Activated T-cell treated with anti-CD3 and anti-CD28 coated beads for 4 hours (primary cell): Measurements from ENCODE around the gene POMT1.
A peak's percentile ranks its signal among the peaks of the same experiment; 100 is the strongest.

Experiments used
- DNase-seq: peaks from one replicate; pipeline ENCODE4 v3.0.0-alpha.2; 2020

The POMT1 gene

DNA sequence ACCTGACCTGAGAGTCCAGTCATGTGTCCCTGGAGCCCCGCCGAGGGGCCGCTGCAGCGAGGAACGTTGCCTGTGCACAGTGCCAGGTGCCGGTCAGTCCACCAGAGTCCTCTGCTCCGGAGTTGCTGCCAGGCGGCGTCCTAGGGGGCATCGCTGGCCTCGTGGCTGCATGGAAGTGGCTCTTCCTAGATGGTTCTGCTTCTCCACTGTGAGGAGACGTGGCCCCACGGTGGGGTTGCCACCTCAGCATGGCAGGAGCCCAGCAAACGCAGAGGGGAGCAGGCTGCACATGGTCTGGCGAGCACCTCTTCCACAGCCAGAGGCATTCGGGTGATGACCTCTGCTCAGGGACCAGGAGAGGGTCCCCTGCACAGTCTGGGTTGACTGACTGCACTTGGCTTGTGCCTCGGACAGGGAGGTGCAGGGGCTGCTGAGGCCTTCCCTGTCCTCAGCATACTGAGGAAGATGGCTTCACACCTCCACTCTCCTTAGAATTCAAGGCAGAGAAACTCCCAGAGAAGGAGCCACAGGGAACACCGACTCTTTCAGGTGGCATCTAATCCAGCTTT is 25.9 kb upstream of the POMT1 start:
- no peak for DNase-seq

DNA sequence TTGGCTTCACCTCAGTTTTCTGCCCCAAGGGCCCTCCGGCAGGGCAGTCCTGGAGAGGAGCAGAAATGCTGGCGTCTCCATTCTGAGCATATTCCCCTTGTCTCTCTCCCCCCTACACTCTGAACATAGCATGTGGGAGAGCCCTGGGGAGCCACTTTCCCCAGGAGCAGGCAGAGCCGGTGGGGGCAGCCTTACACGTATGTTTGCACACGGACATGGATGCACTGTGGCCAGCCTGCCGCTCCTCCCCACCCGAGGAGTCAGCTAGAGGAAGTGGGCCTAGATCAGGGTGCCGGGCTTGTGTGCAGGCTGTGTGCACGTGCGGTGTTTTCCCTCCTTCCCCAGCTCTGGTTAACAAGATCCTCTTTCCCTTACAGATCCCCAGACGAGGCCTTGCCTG is 25.4 kb upstream of the POMT1 start:
- DNase-seq: no peak

DNA sequence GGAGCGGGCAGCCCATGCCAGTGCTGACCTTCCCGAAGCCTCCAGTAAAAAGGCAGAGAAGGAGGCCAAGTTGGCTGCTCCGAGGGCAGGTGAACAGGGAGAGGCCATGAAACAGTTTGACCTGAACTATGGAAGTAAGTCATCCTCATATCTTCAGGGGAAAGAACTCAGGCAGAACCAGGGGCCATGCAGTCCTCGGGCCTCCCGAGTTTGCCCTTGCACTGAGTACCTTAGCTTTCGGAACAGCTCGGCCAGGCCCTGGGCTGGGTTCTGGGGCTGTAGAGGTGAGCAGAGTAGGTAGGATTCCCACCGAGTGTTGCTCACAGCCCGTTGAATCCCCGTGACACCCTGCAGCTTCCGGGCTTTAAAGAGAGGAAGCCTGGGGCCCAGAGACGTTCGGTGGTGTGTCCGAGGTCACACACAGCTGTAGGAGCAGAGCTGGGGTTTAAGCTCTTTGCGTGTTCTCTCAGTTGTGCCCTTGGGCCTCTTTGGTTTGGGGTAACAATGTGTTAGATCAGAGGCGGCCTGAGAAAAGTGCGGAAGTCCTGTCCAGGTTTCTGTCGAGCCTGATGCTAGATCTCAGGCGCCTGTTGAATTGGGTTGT is 24.8 kb upstream of the POMT1 start:
- no peak for DNase-seq

DNA sequence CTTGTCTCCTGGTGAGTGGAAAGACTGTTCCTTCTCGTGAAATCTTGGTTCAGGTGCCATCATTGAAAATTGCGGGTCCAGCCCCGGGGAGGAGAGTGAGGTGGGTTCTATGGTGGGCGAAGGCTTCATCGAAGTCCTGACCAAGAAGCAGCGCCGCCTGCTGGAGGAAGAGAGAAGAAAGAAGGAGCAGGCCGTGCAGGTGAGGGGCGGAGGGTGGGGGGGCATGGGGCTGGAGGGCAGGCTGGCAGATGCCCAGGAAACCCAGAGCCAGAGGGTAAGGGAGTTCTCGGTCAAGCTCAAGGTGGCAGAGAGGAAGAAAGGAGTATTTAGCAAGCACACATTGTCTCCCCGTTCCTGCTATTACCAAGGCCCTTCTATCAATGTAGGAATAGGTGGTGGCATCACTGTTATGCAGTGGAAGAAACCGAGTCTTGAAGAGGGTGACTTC is 24.3 kb upstream of the POMT1 start:
- DNase-seq: peak; percentile 42

DNA sequence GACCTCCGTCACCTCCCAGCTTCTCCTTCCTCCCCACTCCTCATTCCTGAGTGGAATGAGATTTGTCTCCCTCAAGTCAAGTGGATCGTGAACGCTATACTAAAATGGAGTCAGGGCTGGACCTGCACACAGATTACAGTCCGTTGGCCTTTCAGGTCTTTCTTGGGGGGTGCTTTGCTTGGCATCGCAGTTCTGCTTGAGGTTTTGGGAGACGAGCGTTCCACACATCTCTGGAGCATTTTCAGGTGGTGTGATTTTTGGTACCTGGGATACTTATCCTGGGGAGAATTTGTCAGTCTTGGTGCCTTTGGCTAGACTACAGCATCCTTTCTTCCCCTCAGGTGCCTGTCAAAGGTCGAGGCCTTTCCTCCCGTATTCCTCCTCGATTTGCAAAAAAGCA is 23.8 kb upstream of the POMT1 start:
- DNase-seq: no peak

DNA sequence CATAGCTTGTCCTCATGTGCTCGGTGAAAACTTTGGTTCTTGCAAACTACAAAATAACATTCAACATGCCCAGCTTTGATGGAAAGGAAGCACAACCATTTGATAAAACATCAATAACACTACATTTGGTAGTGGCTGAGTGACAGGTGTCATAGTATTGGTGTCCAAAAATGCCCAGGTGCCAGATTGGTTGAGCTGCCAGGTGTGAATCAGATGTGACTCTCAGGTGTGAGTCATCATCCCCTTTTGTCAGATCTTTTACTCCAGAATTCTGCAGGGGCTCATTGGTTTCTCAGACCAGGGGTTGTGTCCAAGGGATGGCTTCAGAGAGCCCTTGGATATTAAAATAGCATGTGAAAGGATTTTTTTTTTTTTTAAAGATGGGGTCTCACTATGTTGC is 22.5 kb upstream of the POMT1 start:
- no peak for DNase-seq

DNA sequence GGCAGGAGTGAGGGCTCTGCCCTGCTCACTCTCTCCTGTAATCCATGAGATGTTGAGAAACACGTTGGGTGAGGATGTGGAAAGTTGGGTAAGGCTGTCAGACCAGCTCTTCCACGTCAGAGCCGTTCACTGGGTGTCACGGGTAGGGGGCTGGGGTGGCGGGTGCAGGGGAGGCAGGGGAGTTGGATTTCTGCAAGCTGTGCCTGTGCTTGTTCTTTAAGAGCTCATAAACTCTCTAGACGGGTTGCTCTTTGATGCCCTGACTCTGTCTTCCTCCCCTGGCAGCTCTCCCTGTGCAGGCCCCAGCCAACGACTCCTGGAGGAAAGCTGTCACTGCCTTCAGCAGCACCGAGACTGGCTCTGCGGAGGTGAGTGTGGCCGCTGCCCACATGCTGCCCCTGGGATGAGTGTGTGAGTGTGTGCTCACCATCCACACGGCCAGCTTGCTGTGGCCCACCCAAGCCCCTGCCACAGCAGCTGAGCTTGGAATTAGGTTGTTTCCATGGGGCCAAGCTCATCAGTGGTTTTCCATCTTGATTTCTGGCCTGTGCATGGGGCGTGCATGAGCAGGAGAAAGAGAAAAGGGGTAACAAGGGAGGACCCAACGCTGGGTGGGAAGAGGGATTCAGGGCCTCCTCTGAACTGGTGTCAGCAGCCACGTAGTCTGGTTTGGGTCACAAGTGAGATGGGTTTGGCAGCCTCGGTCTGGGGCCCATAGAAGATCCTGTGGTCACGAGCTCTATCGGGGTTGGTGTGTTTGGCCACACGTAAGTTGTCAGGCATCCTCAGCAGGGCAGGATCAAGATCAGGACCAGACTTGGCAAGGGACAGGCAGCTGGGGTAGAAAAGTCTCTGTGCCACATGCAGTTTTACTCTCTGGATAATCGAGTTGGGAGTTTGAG is 21.0 kb upstream of the POMT1 start:
- no peak for DNase-seq

DNA sequence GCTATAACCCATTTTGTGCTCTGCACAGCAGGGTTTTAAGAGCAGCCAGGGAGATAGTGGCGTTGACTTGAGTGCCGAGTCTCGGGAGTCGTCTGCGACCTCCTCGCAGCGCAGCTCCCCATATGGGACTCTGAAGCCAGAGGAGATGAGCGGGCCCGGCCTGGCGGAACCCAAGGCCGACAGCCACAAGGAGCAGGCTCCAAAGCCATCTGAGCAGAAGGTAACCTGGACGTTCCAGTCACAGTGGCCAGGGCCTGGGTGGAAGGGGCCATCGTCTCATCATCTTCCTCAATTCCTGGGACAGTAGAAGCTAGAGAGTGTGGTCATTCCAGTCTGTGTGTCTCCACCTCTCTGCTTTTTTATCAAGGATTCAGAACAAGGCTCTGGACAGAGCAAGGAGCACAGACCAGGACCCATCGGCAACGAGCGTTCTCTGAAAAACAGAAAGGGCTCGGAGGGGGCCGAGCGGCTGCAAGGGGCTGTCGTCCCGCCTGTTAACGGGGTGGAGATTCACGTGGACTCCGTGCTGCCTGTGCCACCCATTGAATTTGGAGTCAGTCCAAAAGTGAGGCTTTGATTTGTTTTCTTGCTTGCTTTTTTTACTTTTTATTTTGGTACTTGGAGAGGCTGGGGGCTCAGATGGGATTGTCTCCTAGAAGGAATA is 20.2 kb upstream of the POMT1 start:
- DNase-seq: no peak

DNA sequence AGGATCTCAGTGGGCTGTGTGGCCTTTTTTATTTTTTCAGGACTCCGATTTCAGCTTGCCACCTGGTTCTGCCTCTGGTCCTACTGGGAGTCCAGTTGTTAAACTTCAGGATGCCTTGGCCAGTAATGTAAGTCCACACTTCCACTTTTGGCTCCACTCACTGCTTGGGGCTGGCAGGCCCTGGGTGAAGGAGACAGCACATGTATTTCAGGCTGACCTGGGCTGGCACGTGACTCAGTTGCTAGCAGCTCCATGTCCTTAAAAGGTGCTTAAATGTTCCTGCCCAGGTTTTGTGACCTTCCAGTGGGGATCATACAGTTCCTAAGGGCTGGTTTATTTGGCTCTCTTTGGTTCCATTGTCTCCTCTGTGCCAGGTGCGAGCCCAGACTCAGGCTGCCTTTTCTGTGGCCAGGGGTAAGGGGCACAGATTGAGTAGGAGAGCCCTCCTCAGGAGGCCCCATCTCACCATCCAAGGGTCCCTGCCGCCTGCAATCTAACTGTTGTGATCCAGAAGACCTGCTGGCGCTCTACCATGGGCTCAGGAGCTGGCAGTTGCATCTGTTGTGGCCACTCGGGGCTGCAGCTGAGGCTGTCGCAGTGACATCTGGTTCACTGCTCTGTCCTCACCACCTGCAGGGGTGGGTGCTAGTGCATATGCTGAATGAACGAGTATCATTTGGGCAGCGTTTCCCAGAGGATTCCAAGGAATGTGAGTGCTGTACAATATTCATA is 19.2 kb upstream of the POMT1 start:
- no peak for DNase-seq

DNA sequence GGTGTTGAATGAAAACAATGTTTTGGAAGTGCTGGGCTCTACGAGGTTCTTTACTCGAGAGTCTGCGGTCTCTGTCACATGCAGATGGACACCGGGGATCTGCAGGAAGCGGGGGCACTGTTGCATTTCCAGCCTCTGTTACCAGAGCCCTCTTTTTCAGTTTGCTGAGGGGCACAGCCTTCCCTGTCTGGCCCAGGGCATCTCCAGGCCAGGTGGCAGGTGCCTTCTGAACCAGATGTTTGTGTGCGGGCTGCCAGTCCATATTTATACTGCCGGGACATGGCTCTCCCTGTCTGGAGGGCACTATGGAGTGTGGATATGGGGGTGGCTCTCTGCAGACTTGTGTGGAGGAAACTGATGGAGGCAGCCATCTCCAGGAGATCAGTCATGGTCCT is 18.7 kb upstream of the POMT1 start:
- DNase-seq: no peak

DNA sequence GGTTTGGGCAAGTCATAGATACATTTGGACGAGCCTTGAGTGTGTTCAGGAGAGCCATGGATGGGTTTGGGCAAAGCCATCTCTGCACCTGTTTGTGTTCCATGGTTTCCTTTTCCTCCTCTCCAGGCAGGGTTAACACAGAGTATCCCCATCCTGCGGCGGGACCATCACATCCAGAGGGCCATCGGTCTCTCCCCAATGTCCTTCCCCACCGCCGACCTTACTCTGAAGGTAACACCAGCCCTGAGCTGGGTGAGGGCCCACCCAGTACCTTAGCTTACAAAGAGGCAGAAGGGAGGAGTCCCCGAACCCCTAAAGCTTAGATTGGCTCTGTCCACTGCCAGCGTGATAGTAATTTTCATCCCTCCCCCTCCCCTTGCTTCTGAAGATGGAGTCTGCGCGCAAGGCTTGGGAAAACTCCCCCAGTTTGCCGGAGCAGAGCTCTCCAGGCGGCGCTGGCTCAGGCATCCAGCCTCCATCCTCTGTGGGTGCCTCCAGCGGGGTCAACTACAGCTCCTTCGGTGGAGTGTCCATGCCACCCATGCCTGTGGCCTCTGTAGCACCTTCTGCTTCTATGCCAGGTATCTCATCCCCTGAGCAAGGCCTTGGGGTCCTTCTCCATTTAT is 18.0 kb upstream of the POMT1 start:
- no peak for DNase-seq

DNA sequence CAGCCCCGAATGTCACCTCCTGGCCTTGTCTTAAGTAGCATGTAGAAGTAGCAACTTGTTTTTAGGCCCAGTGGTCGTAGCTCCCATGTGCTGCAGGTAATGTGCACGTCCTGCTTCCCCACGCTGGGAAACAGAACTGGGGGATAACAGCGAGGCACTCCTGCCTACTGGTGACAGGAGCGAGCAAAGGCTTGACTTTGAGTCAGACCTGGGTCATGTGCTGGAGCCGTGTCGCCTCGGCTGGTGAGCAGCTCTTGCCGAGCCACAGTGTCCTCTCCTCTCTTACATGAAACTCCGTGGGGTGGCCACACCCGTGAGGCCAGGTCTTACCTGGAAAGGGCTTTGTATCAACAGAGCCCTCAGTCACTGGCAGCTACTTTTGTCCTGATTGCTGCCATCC is 17.5 kb upstream of the POMT1 start:
- no peak for DNase-seq

DNA sequence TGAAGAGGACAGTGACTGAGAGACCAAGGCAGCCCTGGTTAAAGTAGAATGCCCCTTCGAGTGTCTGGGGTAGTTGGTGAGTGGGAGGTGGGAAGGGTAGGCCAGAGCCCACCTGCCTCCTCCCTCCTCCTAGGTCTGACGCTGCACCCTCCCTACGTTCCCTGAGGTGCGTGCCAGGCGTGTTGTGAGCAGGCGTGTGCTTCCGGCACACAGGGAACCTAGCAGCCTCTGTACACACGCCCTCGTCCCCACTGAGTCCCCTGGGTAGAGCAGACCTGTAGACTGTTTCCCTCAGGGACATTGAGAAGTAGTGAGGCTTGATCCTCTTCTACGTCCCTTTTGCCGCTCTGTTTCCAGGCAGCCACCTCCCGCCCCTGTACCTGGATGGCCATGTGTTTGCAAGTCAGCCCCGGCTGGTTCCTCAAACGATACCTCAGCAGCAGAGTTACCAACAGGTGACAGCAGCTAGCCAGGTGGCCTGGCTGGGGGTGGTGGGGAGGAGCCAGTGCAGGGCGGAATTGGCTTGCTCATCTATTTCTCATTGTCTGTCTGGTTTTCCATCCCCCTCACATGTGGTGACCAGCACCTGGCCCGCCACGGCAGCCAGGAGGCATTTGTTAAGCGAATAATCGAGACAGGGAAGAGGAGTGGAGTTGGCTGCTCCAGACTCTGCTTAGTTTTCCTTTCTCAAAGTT is 16.8 kb upstream of the POMT1 start:
- DNase-seq: no peak

DNA sequence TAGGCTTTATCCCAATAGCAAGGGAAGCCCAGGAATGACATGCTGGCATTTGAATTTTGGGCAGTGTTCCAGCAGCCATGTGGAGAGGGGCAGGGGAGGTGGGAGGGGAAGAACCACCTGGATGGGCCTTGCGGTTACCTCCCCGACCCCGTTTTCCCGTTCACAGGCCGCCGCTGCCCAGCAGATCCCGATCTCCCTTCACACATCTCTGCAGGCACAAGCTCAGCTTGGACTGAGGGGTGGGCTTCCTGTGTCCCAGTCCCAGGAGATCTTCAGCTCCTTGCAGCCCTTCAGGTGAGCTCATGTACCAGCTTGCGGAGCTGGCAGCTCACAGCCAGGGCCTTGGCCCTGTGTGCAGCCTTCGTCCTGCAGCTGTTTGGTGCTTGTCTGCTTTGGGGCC is 15.7 kb upstream of the POMT1 start:
- DNase-seq: no peak

DNA sequence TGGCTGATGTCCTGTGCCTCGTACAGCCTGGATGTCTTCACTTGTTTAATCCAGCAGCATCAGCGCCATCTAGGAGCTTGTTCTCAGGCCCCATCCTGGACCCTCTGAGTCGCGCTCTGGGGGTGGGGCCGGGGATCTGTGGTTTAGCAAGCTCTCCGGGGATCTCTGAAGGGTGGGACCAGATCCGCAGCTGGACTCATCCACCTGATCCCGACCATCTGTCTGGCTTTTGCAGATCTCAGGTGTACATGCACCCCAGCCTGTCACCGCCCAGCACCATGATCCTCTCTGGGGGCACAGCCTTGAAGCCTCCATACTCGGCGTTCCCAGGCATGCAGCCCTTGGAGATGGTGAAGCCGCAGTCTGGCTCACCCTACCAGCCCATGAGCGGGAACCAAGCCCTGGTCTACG is 15.1 kb upstream of the POMT1 start:
- no peak for DNase-seq

DNA sequence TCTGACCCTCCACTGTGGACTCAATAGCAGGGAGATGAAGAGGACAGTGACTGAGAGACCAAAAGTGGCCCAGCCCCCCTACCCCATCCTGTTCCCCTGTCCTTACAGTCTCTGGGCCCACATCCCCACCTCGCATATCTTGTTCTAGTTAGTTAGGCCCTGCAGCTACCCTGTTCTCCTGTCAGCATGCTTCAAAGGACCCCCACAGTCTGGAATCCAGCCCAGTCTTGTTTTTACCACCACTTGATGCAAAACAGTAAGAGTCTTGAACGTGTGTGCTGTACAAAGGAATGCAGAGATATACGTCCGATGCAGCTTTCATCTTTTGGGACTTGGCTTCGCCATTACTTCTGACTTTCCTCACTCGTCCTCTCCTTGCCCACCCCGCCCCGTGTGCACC is 12.2 kb upstream of the POMT1 start:
- no peak for DNase-seq

DNA sequence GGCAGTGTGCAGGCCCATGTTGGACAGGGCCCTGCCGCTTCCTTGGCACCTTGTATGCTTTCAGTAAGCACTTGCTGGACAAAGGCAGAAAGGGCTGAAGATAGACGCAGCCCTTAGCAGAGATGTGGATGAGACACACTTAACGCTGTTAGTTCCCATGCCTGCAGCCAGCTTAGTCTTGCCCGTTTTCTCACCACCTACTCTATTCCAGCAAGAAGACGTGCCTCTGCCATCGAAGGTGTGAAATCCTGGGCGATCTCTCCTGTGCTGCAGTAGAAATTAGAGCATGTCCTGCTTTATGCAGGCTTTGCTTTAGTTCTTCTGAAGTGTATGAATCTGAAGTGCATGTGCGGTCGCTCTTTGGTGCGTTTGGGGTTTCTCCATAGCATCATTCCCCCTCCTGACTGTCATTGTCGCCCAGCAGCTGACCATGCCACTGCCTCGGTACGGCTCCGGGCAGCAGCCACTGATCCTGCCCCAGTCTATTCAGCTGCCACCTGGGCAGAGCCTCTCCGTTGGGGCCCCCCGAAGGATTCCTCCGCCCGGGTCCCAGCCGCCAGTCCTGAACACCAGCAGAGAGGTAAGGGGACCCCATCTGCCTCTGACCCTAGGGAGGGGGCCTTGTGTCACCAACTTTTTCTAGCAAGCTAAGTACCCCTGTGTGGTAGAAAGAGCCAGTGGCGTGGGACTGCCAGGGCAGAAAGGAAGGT is 11.6 kb upstream of the POMT1 start:
- DNase-seq: no peak

DNA sequence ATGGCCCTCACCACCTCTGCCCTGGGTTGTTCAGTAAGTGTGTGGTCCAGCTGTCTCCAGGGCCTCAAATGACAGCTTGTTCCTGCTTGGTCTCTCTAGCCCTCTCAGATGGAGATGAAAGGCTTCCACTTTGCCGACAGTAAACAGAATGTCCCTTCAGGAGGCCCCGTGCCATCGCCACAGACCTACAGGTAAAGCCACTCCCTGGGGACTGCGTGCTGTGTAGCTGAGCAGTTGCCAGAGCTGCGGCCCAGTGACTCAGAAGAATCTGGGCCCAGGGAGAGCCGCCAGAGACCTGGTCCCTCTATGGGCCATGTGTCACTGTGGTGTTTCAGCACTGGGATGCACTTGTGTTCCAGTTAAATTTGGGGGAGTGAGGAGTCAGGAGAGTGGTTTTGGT is 10.6 kb upstream of the POMT1 start:
- DNase-seq: no peak

DNA sequence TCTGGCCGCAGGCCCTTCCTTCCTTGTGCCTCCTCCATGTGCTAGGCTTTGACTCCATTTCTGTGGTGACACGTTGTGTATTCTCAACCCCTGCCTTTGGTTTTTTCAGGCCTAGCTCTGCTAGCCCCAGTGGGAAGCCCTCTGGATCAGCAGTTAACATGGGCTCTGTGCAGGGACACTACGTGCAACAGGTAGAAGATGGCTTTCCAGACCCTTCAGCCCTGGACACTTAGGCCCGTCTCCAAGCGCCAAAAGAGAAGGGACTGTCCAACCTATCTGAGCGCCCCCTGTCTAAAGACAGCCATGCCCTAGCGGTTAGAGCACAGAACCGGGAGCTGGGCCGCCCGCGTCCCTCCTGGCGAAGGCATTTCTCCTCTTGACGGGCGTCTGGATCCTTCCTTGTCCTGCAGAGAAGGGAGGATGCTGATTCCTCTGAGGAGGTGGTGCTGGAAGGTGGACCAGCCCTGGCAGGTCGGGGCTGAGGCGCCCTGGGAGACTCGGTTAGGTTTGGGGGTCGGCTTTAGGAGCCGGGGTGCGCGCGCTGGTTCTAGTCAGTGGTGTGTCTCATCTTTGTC is 8.3 kb upstream of the POMT1 start:
- DNase-seq: no peak

DNA sequence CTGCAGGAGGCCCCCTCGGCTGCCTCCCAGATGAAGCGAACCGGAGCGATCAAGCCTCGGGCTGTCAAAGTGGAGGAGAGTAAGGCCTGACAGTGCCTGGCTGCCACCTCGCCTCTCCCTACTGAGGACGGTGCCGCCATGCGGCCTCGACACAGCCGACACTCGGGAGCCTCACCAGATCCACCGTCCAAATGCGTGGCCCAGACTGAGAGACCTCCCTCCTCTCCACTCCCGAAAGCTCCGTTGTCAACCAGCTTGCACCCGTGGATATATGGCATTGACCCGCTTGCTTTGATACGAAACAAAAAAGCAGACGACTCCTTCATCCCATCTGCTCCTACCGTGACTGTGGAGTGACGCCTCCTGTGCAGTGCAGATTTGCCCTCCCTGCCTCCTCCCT is 6.9 kb upstream of the POMT1 start:
- DNase-seq: no peak

DNA sequence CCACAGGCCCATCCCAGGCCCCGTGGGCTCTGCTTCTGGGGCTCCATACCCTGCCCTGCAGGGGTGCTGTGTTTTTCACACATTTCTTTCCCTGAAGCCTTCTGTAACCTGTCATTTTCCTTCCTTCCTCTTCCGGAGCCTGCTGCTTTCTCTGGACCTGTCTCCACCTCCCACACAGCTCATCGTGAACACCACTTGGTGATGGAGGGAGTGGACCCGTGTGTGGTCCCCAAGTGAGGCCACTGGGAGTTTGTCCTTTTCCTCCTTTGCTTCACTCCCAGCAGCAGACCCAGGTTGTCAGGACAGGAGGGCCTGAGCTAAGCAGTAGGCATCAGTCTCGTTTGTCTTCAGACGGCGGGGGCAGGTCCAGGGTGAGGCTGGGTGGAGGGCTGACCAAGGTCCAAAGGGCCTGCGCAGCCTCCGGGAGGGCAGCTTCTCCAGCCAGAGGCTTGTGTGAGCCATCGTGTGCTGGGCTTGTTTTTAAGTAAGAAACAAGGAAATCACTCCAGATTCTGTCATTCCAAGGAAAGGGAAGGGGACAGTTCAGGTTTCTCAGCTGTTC is 5.8 kb upstream of the POMT1 start:
- no peak for DNase-seq
